ENCODE data around the gene CEBPB.

- TF ChIP-seq EZH2 (IDR thresholded peaks at IDR 0.05; ENCODE audit: insufficient read depth, low read length), result no peak
- no peak for TF ChIP-seq CTCF (IDR thresholded peaks at IDR 0.05; ENCODE audit: insufficient read depth, low read depth, low read length)
Measured at GRCh38 chr20:50172347-50173013, 18.1 kb upstream of the CEBPB start.

All from astrocyte (in vitro differentiated cells and primary cell).